H9 (cell line): ENCODE results near the gene GAMT. TPM values are rescaled to one million over a fixed set of nuclear protein-coding genes. Genes with fewer than 3 reads are reported as not detected.
A peak's percentile ranks its signal among the peaks of the same experiment; 100 is the strongest.

ENCODE experiments used
- DNase-seq: peaks from one replicate; pipeline ENCODE4 v3.0.0-alpha.2; 2017
- H2AFZ ChIP-seq: one replicate; pipeline ENCODE4 v1.6.1; 2013; ENCODE audit warnings: mild to moderate bottlenecking, low read length, control low read depth, moderate library complexity
- H2AK5ac ChIP-seq: 2 replicates; pipeline ENCODE4 v1.6.1; 2013; ENCODE audit warnings: low read length, control low read depth, mixed read lengths; ENCODE audit not compliant: insufficient read length
- H2BK120ac ChIP-seq: one replicate; pipeline ENCODE4 v1.6.1; 2013; ENCODE audit warnings: low read depth, mild to moderate bottlenecking, low read length, control low read depth, inconsistent platforms; ENCODE audit not compliant: poor library complexity, severe bottlenecking
- H2BK12ac ChIP-seq: 2 replicates; pipeline ENCODE4 v1.6.1; 2013; ENCODE audit warnings: low read length, control low read depth, mixed read lengths, low read depth; ENCODE audit not compliant: insufficient read length
- H2BK15ac ChIP-seq: 2 replicates; pipeline ENCODE4 v1.6.1; 2013; ENCODE audit warnings: low read depth, low read length, control low read depth
- H2BK20ac ChIP-seq: one replicate; pipeline ENCODE4 v1.6.1; 2013; ENCODE audit warnings: low read depth, mild to moderate bottlenecking, low read length, control low read depth, inconsistent platforms; ENCODE audit not compliant: poor library complexity, severe bottlenecking
- H2BK5ac ChIP-seq: 2 replicates; pipeline ENCODE4 v1.6.1; 2013; ENCODE audit warnings: low read length, control low read depth, mixed read lengths; ENCODE audit not compliant: insufficient read length
- H3K14ac ChIP-seq: 2 replicates; pipeline ENCODE4 v1.6.1; 2013; ENCODE audit warnings: low read length, control low read depth; ENCODE audit not compliant: insufficient read depth
- H3K18ac ChIP-seq: 2 replicates; pipeline ENCODE4 v1.6.1; 2013; ENCODE audit warnings: low read depth, mild to moderate bottlenecking, mixed read lengths, low read length, control low read depth; ENCODE audit not compliant: insufficient read length
- H3K23ac ChIP-seq: 2 replicates; pipeline ENCODE4 v1.6.1; 2013; ENCODE audit warnings: low read length, control low read depth, mixed read lengths, low read depth; ENCODE audit not compliant: insufficient read length
- H3K23me2 ChIP-seq: 2 replicates; pipeline ENCODE4 v1.6.1; 2013; ENCODE audit warnings: low read depth, mild to moderate bottlenecking, mixed read lengths, low read length, control low read depth; ENCODE audit not compliant: insufficient read length, poor library complexity, severe bottlenecking
- H3K27ac ChIP-seq: 2 replicates; pipeline ENCODE4 v1.5.1; 2013; ENCODE audit warnings: low read length, control low read depth, mixed read lengths, low read depth; ENCODE audit not compliant: insufficient read length
- H3K27me3 ChIP-seq: 2 replicates; pipeline ENCODE4 v1.6.1; 2013; ENCODE audit warnings: low read length, control low read depth, inconsistent platforms; ENCODE audit not compliant: insufficient read depth
- H3K4ac ChIP-seq: 2 replicates; pipeline ENCODE4 v1.6.1; 2013; ENCODE audit warnings: low read depth, mild to moderate bottlenecking, control low read depth, inconsistent platforms, low read length, moderate library complexity
- H3K4me1 ChIP-seq: 2 replicates; pipeline ENCODE4 v1.6.1; 2013; ENCODE audit warnings: low read length, control low read depth, inconsistent platforms; ENCODE audit not compliant: insufficient read depth
- H3K4me2 ChIP-seq: 2 replicates; pipeline ENCODE4 v1.6.1; 2013; ENCODE audit warnings: low read length, control low read depth, mixed read lengths; ENCODE audit not compliant: insufficient read length, insufficient read depth
- H3K56ac ChIP-seq: 2 replicates; pipeline ENCODE4 v1.6.1; 2013; ENCODE audit warnings: low read depth, mild to moderate bottlenecking, mixed read lengths, low read length, control low read depth; ENCODE audit not compliant: insufficient read length
- H3K79me1 ChIP-seq: 2 replicates; pipeline ENCODE4 v1.6.1; 2013; ENCODE audit warnings: low read depth, mild to moderate bottlenecking, moderate library complexity, low read length, control low read depth, inconsistent platforms; ENCODE audit not compliant: insufficient read depth, poor library complexity, severe bottlenecking
- H3K79me2 ChIP-seq: 2 replicates; pipeline ENCODE4 v1.6.1; 2013; ENCODE audit warnings: low read length, control low read depth, inconsistent platforms; ENCODE audit not compliant: insufficient read depth
- H3K9ac ChIP-seq: 2 replicates; pipeline ENCODE4 v1.6.1; 2013; ENCODE audit warnings: low read length, control low read depth, mixed read lengths; ENCODE audit not compliant: insufficient read length; ENCODE audit errors: extremely low read depth
- H3K9me3 ChIP-seq: one replicate; pipeline ENCODE4 v1.6.1; 2013; ENCODE audit warnings: low read depth, low read length, inconsistent platforms; ENCODE audit not compliant: control insufficient read depth
- H3T11ph ChIP-seq: one replicate; pipeline ENCODE4 v1.6.1; 2013; ENCODE audit warnings: mild to moderate bottlenecking, low read length, control low read depth, inconsistent platforms
- H4K20me1 ChIP-seq: one replicate; pipeline ENCODE4 v1.6.1; 2013; ENCODE audit not compliant: control insufficient read depth, insufficient read length, insufficient read depth
- H4K5ac ChIP-seq: 2 replicates; pipeline ENCODE4 v1.6.1; 2013; ENCODE audit warnings: low read depth, mild to moderate bottlenecking, mixed read lengths, low read length, control low read depth; ENCODE audit not compliant: insufficient read length
- H4K8ac ChIP-seq: replicated peaks from 2 replicates; pipeline ENCODE4 v1.6.1; 2013; ENCODE audit warnings: low read length, control low read depth, mixed read lengths, low read depth; ENCODE audit not compliant: insufficient read length
- H4K91ac ChIP-seq: 2 replicates; pipeline ENCODE4 v1.6.1; 2013; ENCODE audit warnings: low read depth, mild to moderate bottlenecking, moderate library complexity, mixed read lengths, low read length, control low read depth; ENCODE audit not compliant: insufficient read length
- H3K27ac Mint-ChIP-seq, 3 experiments: 2 replicates in 2 of 3; 3 replicates in 1 of 3; pipeline ENCODE4 v1.8.0; 2020 to 2021; ENCODE audit warnings: mixed read lengths in 3 of 3, mild to moderate bottlenecking in 1 of 3, moderate library complexity in 1 of 3
- H3K27me3 Mint-ChIP-seq: 2 replicates; pipeline ENCODE4 v1.8.0; 2021; ENCODE audit warnings: low read depth, mild to moderate bottlenecking, moderate library complexity, mixed read lengths
- H3K36me3 Mint-ChIP-seq, 3 experiments: 2 replicates in 2 of 3; 3 replicates in 1 of 3; pipeline ENCODE4 v1.8.0; 2020 to 2021; ENCODE audit warnings: low read depth in 3 of 3, mixed read lengths in 3 of 3; ENCODE audit not compliant: insufficient read depth in 1 of 3
- H3K4me1 Mint-ChIP-seq, 2 experiments: 2 replicates each; pipeline ENCODE4 v1.8.0; 2020; ENCODE audit warnings: mixed read lengths in 2 of 2
- H3K4me3 Mint-ChIP-seq, 2 experiments: 2 replicates in 1 of 2; 3 replicates in 1 of 2; pipeline ENCODE4 v1.8.0; 2020 to 2021; ENCODE audit warnings: mild to moderate bottlenecking in 2 of 2, mixed read lengths in 2 of 2, moderate library complexity in 1 of 2
- H3K9me3 Mint-ChIP-seq, 2 experiments: 2 replicates in 1 of 2; 3 replicates in 1 of 2; pipeline ENCODE4 v1.8.0; 2020; ENCODE audit warnings: mild to moderate bottlenecking in 2 of 2, mixed read lengths in 2 of 2, moderate library complexity in 1 of 2
- WGBS: extraction: QIAGEN DNeasy Blood & Tissue Kit; methylation state at CpG from one replicate; pipeline ENCODE4 v1.1.7; 2013; ENCODE audit warnings: missing lambda C conversion rate, low lambda C conversion rate, mixed read lengths; ENCODE audit not compliant: insufficient read length; ENCODE audit errors: extremely low coverage; 5-methylcytosine and 5-hydroxymethylcytosine counted together
- total RNA-seq: library from RNA; stranded (reverse); gene quantifications from 2 replicates; pipeline ENCODE4 v1.2.1, GENCODE V29; 2021
- TF ChIP-seq, protein P1 (sequence below): fragments of 200-600 bp; sonication (generic); conservative IDR thresholded peaks from 3 replicates; pipeline ENCODE4 v1.8.0; 2021; ENCODE audit warnings: antibody characterized with exemption, mild to moderate bottlenecking

The GAMT gene
- total RNA-seq, 1 experiment from 2014 or later = 26.6 TPM

DNA sequence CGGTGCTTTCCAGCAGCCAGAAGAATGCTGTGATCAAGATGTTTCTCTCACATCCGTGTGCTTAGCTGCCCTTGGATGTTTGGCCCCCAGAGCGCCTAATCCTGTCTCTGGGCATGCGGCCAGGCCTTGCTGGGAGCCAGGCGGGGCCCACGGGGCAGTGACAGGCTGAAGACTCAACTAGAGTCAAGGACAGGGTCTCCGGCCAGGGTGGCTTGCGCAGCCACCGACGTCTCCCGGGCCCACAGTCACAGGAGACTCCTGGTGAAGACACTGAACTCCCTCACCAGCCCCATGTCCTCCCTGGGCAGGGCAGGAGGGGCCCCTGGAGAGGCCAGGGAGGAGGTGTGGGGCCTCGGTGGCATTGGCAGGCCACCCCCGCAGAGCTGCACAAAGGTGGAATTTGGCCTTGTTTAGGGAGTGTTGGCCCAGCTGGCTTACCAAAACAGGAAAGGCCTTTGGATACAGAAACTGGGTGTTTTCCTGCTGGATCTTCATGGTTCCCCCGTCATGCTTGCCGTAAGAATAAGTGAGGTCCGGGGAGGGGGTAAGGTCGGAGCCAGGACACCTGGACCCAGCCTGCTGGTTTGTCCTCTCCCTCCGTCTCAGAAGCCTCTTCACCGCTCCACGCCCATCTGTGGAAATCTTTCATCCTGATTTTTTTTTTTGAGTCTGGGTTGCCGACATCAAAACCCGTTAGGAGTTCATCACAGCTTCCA, 27.6 kb downstream of the GAMT start:
- no peak overlapping the region for H4K91ac ChIP-seq
- no peaks in the 10 kb centered on the region for H3K4me1 ChIP-seq
- H2BK15ac ChIP-seq = no peak overlapping the region
- H4K5ac ChIP-seq = no peak overlapping the region
- no peak overlapping the region for H3T11ph ChIP-seq
- no peak overlapping the region for H3K56ac ChIP-seq
- H3K9me3 Mint-ChIP-seq = no peaks in the 10 kb centered on the region
- no peaks in the 10 kb centered on the region for H3K79me2 ChIP-seq
- H3K23ac ChIP-seq = no peak overlapping the region
- H3K27me3 Mint-ChIP-seq = no peaks in the 10 kb centered on the region
- no CpG with 5 or more reads among the region's 22 CpGs for WGBS
- no peaks in the 10 kb centered on the region for H3K9me3 ChIP-seq
- H2AFZ ChIP-seq = no peak overlapping the region
- H3K14ac ChIP-seq = no peak overlapping the region
- H3K4me1 Mint-ChIP-seq = no peaks in the 10 kb centered on the region
- no peaks in the 10 kb centered on the region for H3K27me3 ChIP-seq
- no peaks in the 10 kb centered on the region for H3K79me1 ChIP-seq
- H3K4me2 ChIP-seq = no peak overlapping the region
- no peak overlapping the region for H2AK5ac ChIP-seq
- H2BK20ac ChIP-seq = no peak overlapping the region
- no peak overlapping the region for H3K18ac ChIP-seq
- no peak overlapping the region for H3K4ac ChIP-seq
- H3K23me2 ChIP-seq = no peaks in the 10 kb centered on the region
- no peak overlapping the region for H3K9ac ChIP-seq
- DNase-seq = no peak
- no peak overlapping the region; a peak in 1 of 5 replicates for H3K4me3 Mint-ChIP-seq
- no peak overlapping the region for H2BK12ac ChIP-seq
- no peak overlapping the region for H3K27ac ChIP-seq
- TF ChIP-seq, protein P1, sequence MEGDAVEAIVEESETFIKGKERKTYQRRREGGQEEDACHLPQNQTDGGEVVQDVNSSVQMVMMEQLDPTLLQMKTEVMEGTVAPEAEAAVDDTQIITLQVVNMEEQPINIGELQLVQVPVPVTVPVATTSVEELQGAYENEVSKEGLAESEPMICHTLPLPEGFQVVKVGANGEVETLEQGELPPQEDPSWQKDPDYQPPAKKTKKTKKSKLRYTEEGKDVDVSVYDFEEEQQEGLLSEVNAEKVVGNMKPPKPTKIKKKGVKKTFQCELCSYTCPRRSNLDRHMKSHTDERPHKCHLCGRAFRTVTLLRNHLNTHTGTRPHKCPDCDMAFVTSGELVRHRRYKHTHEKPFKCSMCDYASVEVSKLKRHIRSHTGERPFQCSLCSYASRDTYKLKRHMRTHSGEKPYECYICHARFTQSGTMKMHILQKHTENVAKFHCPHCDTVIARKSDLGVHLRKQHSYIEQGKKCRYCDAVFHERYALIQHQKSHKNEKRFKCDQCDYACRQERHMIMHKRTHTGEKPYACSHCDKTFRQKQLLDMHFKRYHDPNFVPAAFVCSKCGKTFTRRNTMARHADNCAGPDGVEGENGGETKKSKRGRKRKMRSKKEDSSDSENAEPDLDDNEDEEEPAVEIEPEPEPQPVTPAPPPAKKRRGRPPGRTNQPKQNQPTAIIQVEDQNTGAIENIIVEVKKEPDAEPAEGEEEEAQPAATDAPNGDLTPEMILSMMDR = no peak
- no peak overlapping the region for H4K8ac ChIP-seq
- H4K20me1 ChIP-seq = no peaks in the 10 kb centered on the region
- H3K36me3 Mint-ChIP-seq = peaks cover 26 to 60% (median 55%) of the 10 kb centered on the region in 3 experiments
- H2BK120ac ChIP-seq = no peak overlapping the region
- peak overlapping the region in 2 of 3 experiments; percentile 23 to 44; a peak in 1 of 7 replicates for H3K27ac Mint-ChIP-seq
- no peak overlapping the region for H2BK5ac ChIP-seq
